SIG-M5 treated with dmso at 0.1 percent for 504 hours (cell line): Measurements from ENCODE around the gene UBE2L5.

Experiments
- DNase-seq: peaks from one replicate; lab custom pipeline; 2025; ENCODE audit not compliant: unreplicated experiment; lab: John Stamatoyannopoulos, UW

The UBE2L5 gene

GRCh38 chr13:30404207-30404606 is 18.1 kb upstream of the UBE2L5 start:
- no peak for DNase-seq

GRCh38 chr13:30406779-30407416 is 15.4 kb upstream of the UBE2L5 start:
- DNase-seq = no peak

GRCh38 chr13:30408319-30409101 is 13.8 kb upstream of the UBE2L5 start:
- peak; percentile 82 for DNase-seq

- no peak for DNase-seq
Observed at GRCh38 chr13:30409886-30410704, 12.2 kb upstream of the UBE2L5 start.

- DNase-seq = no peak
Observed at GRCh38 chr13:30410705-30411125, 11.6 kb upstream of the UBE2L5 start.

GRCh38 chr13:30412346-30412745 is 9.9 kb upstream of the UBE2L5 start:
- no peak for DNase-seq

GRCh38 chr13:30413842-30414241 is 8.5 kb upstream of the UBE2L5 start:
- peak; percentile 66 for DNase-seq

- DNase-seq = no peak
Observed at GRCh38 chr13:30415430-30416030, 6.8 kb upstream of the UBE2L5 start.

GRCh38 chr13:30416471-30416870 is 5.8 kb upstream of the UBE2L5 start:
- DNase-seq = no peak

- no peak for DNase-seq
Observed at GRCh38 chr13:30418075-30418716, 4.1 kb upstream of the UBE2L5 start.

- no peak for DNase-seq
Observed at GRCh38 chr13:30418717-30419459, 3.4 kb upstream of the UBE2L5 start.

- DNase-seq = peak; percentile 65
Observed at GRCh38 chr13:30421093-30422053, 920 bp upstream of the UBE2L5 start.

- no peak for DNase-seq
Observed at GRCh38 chr13:30423891-30424290, 1.6 kb downstream of the UBE2L5 start.

GRCh38 chr13:30429235-30429634 is 6.9 kb downstream of the UBE2L5 start:
- no peak for DNase-seq

- DNase-seq = peak; percentile 62
Observed at GRCh38 chr13:30429721-30430694, 7.7 kb downstream of the UBE2L5 start.

- peak; percentile 20 for DNase-seq
Observed at GRCh38 chr13:30431269-30431940, 9.1 kb downstream of the UBE2L5 start.

GRCh38 chr13:30435911-30436451 is 13.7 kb downstream of the UBE2L5 start:
- DNase-seq = no peak
